Bronchial epithelial cell (primary cell): ENCODE data around the gene ITGAD. TPM values are rescaled to one million over a fixed set of nuclear protein-coding genes. Genes with fewer than 3 reads are reported as not detected.

Experiments
- DNase-seq: peaks from one replicate; pipeline ENCODE4 v3.0.0-alpha.2; 2010; ENCODE audit warnings: low read depth
- FAIRE-seq: peaks from 2 replicates; lab custom pipeline; 2011; peaks lifted over from hg19 to GRCh38; lab: Jason Lieb, UNC
- H3K27me3 ChIP-seq: 2 replicates; pipeline ENCODE4 v1.5.1; 2011; ENCODE audit warnings: low read length; ENCODE audit not compliant: control insufficient read depth, insufficient read depth
- H3K36me3 ChIP-seq: 2 replicates; pipeline ENCODE4 v1.5.1; 2011; ENCODE audit warnings: low read length; ENCODE audit not compliant: control insufficient read depth, insufficient read depth
- H3K4me3 ChIP-seq: 2 replicates; pipeline ENCODE4 v1.5.1; 2011; ENCODE audit warnings: mild to moderate bottlenecking, low read depth, low read length, control low read depth
- total RNA-seq: library from RNA; depleted of rRNA; stranded (reverse); fragments of >200 nt; gene quantifications from 2 replicates; pipeline ENCODE4 v1.2.1, GENCODE V29; 2014
- TF ChIP-seq, protein P1 (sequence below): IDR thresholded peaks from 2 replicates; pipeline ENCODE4 v1.5.1; 2011; ENCODE audit warnings: mild to moderate bottlenecking, moderate library complexity, low read length, control low read depth, inconsistent platforms; ENCODE audit not compliant: insufficient read depth, severe bottlenecking

The ITGAD gene
- total RNA-seq, 1 donor from 2014 or later: not detected

DNA sequence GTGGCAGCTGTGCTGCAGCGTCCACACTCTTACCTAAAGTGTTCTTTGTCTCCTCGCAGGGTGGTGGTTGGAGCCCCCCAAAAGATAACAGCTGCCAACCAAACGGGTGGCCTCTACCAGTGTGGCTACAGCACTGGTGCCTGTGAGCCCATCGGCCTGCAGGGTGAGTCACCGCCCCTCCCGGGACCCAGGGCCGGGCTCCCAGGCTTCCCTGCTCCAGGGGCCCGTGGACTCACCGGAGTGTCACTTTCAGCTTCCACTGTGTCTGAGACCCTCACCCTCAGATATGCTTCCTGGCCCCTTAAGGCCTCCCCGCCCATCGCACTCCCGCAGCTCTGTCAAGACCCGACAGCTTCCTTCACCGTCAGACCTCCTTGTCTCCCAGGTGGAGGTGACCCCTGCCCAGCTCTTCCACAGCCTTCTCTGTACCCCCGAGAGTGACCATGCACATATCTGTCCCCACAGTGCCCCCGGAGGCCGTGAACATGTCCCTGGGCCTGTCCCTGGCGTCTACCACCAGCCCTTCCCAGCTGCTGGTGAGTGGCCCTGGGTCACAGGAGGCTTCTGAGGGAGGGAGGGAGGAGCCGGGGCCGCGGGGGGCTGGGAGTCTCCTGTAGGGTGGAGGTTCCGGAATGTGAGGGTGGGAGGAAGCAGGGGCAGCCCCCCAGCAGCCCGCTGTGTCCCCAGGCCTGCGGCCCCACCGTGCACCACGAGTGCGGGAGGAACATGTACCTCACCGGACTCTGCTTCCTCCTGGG lies 36.4 kb upstream of the ITGAD start:
- H3K36me3 ChIP-seq: no peaks in the 10 kb centered on the region
- H3K4me3 ChIP-seq: no peak overlapping the region
- no peaks in the 10 kb centered on the region for H3K27me3 ChIP-seq
- TF ChIP-seq, protein P1, sequence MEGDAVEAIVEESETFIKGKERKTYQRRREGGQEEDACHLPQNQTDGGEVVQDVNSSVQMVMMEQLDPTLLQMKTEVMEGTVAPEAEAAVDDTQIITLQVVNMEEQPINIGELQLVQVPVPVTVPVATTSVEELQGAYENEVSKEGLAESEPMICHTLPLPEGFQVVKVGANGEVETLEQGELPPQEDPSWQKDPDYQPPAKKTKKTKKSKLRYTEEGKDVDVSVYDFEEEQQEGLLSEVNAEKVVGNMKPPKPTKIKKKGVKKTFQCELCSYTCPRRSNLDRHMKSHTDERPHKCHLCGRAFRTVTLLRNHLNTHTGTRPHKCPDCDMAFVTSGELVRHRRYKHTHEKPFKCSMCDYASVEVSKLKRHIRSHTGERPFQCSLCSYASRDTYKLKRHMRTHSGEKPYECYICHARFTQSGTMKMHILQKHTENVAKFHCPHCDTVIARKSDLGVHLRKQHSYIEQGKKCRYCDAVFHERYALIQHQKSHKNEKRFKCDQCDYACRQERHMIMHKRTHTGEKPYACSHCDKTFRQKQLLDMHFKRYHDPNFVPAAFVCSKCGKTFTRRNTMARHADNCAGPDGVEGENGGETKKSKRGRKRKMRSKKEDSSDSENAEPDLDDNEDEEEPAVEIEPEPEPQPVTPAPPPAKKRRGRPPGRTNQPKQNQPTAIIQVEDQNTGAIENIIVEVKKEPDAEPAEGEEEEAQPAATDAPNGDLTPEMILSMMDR: no peak
- FAIRE-seq: no peak
- no peak for DNase-seq

DNA sequence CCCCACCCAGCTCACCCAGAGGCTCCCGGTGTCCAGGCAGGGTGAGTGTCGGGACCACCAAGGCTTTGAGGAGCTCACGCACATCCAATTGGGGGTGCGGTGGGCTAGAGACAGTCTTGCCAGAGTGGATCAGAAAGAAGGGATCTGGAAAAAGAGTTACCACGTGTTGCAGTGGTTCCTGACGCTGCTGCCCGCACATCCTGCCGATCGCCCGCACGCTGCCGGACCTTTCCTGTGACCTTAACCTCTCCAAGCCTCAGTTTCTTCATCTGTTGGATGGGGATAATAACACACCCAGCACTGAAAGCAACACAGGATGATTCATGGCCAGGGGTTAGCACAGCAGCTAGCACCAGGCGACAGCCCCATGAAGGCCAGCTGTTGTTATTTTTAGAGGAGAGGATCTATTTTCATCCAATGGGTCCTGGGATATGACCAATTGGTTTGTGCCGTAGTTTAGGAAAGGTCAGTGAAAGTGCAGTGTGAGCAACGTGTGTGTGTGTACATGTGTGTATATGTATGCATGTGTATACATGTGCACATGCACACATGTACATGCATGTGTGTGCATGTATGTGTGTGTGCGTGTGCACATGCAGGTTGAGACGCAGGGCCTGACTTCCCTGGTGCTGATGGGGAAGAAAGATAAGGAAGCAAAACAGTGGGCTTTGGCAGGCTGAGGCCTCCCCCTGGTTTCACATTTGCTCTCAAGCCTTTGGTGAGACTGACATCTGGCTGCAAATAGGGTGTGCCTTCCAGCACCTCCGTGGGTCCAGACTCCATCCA lies 35.6 kb upstream of the ITGAD start:
- DNase-seq (no peak), FAIRE-seq (peak; percentile 79)
- H3K36me3 ChIP-seq: no peaks in the 10 kb centered on the region
- H3K27me3 ChIP-seq: no peaks in the 10 kb centered on the region
- TF ChIP-seq, protein P1: no peak
- no peak overlapping the region for H3K4me3 ChIP-seq

DNA sequence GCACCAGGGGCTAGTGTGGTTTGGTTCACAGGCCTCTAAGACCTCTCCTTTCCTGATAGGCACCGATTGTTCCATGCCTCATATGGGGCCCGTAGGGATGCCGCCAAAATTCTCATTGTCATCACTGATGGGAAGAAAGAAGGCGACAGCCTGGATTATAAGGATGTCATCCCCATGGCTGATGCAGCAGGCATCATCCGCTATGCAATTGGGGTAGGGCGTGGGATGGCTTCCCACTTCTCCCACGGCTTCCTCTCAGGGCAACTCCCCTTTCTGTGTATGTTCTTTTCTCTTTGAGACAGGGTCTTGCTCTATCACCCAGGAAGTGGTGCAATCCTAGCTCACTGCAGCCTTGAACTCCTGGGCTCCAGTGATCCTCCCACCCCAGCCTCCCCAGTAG lies 32.9 kb upstream of the ITGAD start:
- no peak overlapping the region for H3K4me3 ChIP-seq
- DNase-seq (no peak), FAIRE-seq (no peak)

DNA sequence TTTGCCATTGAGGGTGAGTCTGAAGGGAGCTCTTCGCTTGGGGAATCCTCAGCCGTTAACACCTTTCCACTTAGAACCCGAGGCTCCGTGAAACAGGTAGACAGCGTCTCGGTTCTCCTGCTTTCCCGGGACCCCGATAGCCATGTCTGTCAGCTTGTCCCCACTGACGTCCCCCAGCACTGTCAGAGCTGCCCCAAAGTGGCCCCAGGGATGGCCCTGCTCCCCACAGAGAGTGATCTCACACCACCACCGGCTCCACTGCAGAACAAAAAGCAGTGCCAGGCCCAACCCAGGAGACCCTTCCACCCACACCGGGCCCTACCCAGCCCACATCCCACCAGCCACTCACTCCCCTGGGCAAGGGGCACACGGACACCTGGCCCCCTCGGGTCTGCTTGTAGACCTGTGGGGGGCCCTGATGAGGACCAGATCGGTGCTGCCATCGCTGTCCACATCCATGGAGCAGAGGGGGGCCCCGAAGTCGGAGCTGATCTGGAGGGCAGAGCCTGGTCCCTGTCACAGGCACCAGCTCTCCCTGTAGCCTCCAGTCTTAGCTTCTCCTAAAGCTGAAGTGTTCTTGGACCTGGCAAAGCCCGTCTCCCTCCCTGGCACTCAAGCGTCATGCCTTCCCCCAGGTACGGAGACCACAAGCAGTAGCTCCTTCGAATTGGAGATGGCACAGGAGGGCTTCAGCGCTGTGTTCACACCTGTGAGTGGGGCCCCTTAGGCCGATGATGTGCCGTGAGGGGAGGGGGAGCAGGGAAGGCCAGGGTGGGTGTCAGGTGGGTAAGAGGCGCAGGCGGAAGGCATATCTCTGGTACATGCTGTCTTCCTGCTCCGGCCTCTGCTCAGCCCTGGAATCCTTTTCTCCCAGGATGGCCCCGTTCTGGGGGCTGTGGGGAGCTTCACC lies 31.7 kb upstream of the ITGAD start:
- Histone ChIP-seq H3K4me3 (no peak overlapping the region), H3K27me3 (no peaks in the 10 kb centered on the region), H3K36me3 (no peaks in the 10 kb centered on the region)
- TF ChIP-seq, protein P1: no peak
- FAIRE-seq (no peak), DNase-seq (no peak)

More for the DNA sequence above, 32.9 kb upstream of the ITGAD start:
- Histone ChIP-seq H3K27me3 (no peaks in the 10 kb centered on the region), H3K36me3 (no peaks in the 10 kb centered on the region)
- TF ChIP-seq, protein P1: no peak

DNA sequence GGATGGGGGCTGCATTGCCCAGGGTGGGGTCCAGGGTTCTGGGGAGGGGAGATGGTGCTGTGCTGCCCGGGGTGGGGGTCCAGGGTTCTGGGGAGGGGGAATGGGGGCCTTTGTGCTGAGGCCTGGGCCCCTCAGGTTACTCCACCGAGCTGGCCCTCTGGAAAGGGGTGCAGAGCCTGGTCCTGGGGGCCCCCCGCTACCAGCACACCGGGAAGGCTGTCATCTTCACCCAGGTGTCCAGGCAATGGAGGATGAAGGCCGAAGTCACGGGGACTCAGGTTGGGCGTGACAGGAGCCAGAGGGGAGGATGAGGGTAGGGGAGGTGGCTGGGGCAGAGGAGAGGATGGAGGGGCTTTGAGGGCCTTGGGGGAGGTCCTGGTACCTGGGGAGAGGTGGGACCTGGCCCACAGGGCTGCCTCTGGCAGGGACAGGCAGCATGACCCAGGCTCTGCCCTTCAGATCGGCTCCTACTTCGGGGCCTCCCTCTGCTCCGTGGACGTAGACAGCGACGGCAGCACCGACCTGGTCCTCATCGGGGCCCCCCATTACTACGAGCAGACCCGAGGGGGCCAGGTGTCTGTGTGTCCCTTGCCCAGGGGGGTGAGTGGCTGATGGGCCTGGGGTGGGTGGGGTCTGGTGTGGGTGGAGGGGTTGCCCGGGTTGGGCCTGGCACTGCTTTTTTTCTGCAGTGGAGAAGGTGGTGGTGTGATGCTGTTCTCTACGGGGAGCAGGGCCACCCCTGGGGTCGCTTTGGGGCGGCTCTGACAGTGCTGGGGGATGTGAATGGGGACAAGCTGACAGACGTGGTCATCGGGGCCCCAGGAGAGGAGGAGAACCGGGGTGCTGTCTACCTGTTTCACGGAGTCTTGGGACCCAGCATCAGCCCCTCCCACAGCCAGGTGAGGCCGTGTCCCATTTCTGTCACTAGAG lies 30.4 kb upstream of the ITGAD start:
- TF ChIP-seq, protein P1: no peak
- DNase-seq (no peak), FAIRE-seq (no peak)
- no peaks in the 10 kb centered on the region for H3K36me3 ChIP-seq
- H3K27me3 ChIP-seq: no peaks in the 10 kb centered on the region
- H3K4me3 ChIP-seq: no peak overlapping the region
